ENCODE results near the gene NUP153. TPM values are rescaled to one million over a fixed set of nuclear protein-coding genes. Genes with fewer than 3 reads are reported as not detected.

The NUP153 gene
- total RNA-seq, 1 donor from 2014 or later: 33.5 TPM

DNA sequence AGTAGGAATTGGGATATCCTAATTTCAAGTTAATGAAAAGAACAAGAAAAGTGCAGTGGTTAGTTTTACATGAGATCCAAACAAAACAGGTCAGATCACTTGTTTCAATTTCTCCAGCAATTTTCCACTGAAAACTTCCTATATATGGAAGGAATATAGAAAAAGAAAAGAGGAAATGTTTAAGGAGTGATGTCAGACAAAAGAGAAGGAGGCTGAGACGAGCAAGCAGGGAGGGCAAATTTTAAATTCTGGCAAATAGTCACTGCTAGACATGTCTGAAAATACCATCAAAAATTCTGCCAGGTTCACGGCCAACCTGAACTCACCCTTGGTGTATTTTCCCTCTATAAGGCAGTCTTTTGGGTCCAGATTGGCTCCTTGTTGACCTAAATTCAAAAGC, 9.5 kb upstream of the NUP153 start:
- Histone ChIP-seq H3K4me1 (no peaks in the 10 kb centered on the region), H3K9me3 (no peaks in the 10 kb centered on the region), H3K27me3 (no peaks in the 10 kb centered on the region), H3K4me3 (no peak overlapping the region), H3K36me3 (no peaks in the 10 kb centered on the region), H3K27ac (no peak overlapping the region)
- TF ChIP-seq, protein P1, sequence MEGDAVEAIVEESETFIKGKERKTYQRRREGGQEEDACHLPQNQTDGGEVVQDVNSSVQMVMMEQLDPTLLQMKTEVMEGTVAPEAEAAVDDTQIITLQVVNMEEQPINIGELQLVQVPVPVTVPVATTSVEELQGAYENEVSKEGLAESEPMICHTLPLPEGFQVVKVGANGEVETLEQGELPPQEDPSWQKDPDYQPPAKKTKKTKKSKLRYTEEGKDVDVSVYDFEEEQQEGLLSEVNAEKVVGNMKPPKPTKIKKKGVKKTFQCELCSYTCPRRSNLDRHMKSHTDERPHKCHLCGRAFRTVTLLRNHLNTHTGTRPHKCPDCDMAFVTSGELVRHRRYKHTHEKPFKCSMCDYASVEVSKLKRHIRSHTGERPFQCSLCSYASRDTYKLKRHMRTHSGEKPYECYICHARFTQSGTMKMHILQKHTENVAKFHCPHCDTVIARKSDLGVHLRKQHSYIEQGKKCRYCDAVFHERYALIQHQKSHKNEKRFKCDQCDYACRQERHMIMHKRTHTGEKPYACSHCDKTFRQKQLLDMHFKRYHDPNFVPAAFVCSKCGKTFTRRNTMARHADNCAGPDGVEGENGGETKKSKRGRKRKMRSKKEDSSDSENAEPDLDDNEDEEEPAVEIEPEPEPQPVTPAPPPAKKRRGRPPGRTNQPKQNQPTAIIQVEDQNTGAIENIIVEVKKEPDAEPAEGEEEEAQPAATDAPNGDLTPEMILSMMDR (IDR thresholded peaks at IDR 0.05): no peak
- no peak for DNase-seq
- no peak for ATAC-seq
- intact Hi-C loops (cut with DNase I): no loop called here

DNA sequence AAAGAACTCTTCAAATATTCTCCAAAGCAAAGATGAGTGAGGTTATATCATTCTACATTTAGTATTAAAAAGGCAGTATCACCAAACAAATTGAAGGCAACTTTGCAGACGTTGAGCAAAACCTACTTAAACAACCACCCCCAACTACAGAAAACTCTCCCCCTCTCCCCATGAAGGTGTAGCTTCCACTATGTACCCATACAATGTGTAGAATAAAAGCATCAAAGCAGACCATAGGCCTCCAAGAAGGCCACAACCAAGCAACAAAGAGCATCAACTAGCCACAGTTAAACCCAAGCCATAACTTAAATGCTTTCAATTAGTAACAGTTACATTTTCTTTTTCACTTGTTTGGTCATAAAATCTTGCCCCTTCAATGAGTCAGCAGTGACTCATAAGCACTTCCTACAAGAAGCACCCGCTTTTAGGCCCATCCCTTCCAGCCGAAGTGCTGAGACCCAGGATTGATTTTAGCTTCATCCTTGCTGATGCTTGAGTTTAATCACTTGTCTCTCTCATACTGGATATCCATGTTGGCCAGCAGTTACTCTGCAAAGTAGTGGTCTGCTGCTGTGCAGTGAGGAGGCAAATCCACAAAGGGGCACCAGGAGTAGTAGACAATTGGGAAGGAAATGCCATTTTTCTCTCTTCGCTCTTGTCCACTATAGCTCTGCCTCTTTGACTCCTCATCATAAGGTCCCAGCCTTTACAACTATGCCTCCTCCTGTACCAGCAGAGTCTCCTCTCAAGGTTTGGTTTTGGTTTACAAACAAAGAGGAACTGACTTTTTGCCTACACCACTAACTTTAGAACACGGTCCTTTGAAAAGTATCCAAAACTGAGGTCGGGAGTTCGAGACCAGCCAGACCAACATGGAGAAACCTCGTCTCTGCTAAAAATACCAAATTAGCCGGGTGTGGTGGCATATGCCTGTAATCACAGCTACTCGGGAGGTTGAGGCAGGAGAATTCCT, 8.4 kb upstream of the NUP153 start:
- Histone ChIP-seq H3K27ac (no peak overlapping the region), H3K9me3 (no peaks in the 10 kb centered on the region), H3K36me3 (no peaks in the 10 kb centered on the region), H3K27me3 (no peaks in the 10 kb centered on the region), H3K4me1 (no peaks in the 10 kb centered on the region), H3K4me3 (no peak overlapping the region)
- intact Hi-C loops (cut with DNase I): no loop called here
- DNase-seq: no peak
- ATAC-seq: peak; percentile 45
- TF ChIP-seq, protein P1 (IDR thresholded peaks at IDR 0.05): no peak

DNA sequence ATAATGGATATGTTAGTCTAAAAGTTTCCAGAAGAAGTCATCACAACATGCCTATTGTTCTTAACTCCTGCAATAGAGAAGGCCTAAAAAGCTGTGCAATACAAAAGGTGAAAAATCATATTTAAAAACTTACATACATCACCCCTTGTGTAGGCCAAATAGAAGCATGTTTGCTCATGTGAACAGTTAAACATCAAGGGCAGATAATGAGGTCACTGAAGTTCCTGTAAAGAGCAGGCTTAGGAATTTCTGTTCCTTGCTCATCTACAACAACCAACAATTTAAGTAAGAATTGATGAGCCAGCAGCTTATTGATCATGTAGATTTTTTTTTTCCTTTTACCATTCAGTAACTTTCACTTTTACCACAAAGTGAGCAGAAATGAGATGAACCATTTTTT, 7.5 kb upstream of the NUP153 start:
- intact Hi-C loops (cut with DNase I): no loop called here
- DNase-seq (no peak), ATAC-seq (no peak)
- no peak overlapping the region for H3K27ac ChIP-seq
- no peaks in the 10 kb centered on the region for H3K27me3 ChIP-seq
- H3K4me3 ChIP-seq: no peak overlapping the region
- no peaks in the 10 kb centered on the region for H3K36me3 ChIP-seq
- H3K9me3 ChIP-seq: no peaks in the 10 kb centered on the region
- TF ChIP-seq, protein P1 (IDR thresholded peaks at IDR 0.05): no peak
- H3K4me1 ChIP-seq: no peaks in the 10 kb centered on the region

DNA sequence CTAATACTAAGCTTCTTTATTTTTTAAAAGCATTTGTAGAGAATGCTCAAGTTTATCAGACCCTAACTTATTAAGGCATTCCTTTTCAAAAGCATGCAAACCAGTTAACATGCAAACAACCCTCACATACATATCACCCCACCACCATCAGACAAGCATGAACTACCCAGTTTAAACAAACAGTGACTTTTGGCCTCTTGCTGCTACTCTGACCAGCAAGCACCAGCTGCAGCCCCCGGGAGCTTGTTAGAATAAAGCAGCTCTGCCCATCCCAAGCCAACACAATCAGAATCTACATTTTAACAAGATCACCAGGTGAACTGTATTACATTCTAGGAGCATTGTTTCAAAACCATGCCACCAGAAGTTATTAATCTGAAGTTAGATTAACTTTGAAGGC, 5.9 kb upstream of the NUP153 start:
- Histone ChIP-seq H3K36me3 (no peaks in the 10 kb centered on the region), H3K27me3 (no peaks in the 10 kb centered on the region), H3K9me3 (no peaks in the 10 kb centered on the region), H3K4me1 (no peaks in the 10 kb centered on the region), H3K4me3 (no peak overlapping the region), H3K27ac (no peak overlapping the region)
- intact Hi-C loops (cut with DNase I): no loop called here
- no peak for ATAC-seq
- TF ChIP-seq, protein P1 (IDR thresholded peaks at IDR 0.05): no peak
- DNase-seq: no peak

DNA sequence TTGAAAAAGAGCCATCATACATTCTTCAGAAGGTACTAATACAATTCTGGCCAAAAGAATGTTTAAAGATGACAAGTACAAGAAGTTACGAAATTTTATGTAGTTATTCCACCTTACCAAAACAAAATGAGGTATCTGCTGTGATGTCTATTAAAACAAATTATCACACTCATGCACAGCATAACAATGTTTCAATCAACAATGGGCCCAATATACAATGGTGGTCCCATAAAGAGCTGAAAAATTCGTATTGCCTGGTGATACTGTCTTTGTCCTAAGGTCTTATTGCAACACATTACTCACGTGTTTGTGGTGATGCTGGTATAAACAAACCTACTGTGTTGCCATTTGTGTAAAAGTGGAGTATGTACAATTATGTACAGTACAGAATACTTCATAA, 3.6 kb upstream of the NUP153 start:
- DNase-seq (no peak), ATAC-seq (no peak)
- Histone ChIP-seq H3K27me3 (no peaks in the 10 kb centered on the region), H3K27ac (no peak overlapping the region), H3K4me1 (no peaks in the 10 kb centered on the region), H3K36me3 (no peaks in the 10 kb centered on the region), H3K9me3 (no peaks in the 10 kb centered on the region), H3K4me3 (no peak overlapping the region)
- intact Hi-C loops (cut with DNase I): no loop called here
- TF ChIP-seq, protein P1 (IDR thresholded peaks at IDR 0.05): no peak

Measured in upper lobe of right lung (tissue), 1 donor.